Brain microvascular endothelial cell (primary cell): ENCODE data around the gene KHDRBS2.

Source experiments
- DNase-seq: peaks from one replicate; pipeline ENCODE4 v3.0.0-alpha.2; 2020
- H3K27ac ChIP-seq: fragments of 250-450 bp; sonication (Bioruptor Pico); 2 replicates; pipeline ENCODE4 v1.5.1; 2020; ENCODE audit warnings: mild to moderate bottlenecking, moderate library complexity
- H3K27me3 ChIP-seq: fragments of 250-450 bp; sonication (Bioruptor Pico); replicated peaks from 2 replicates; pipeline ENCODE4 v1.5.1; 2020; ENCODE audit warnings: mild to moderate bottlenecking
- H3K36me3 ChIP-seq: fragments of 250-450 bp; sonication (Bioruptor Pico); replicated peaks from 2 replicates; pipeline ENCODE4 v1.5.1; 2020; ENCODE audit warnings: mild to moderate bottlenecking
- H3K4me3 ChIP-seq: 2 replicates; pipeline ENCODE4 v1.5.1; 2011; ENCODE audit warnings: low read depth, mild to moderate bottlenecking, control low read depth, low read length, moderate library complexity
- CTCF ChIP-seq: IDR thresholded peaks from 2 replicates; pipeline ENCODE4 v1.5.1; 2011; ENCODE audit warnings: low read depth, mild to moderate bottlenecking, moderate library complexity, low read length, control low read depth, inconsistent platforms; ENCODE audit errors: missing control alignments
- in situ Hi-C: cut with HindIII; loops from 2 replicates; pipeline ENCODE4 v1.10.0; 2017; ENCODE audit warnings: low sequenced_read_pairs, low pct_ligation_motif_present

Gene KHDRBS2

GRCh38 chr6:62035952-62036351, 250.1 kb downstream of the KHDRBS2 start:
- H3K27ac ChIP-seq, result no peak overlapping the region
- in situ Hi-C loops, result no loop called here
- H3K27me3 ChIP-seq, result no peaks in the 10 kb centered on the region
- DNase-seq, result no peak
- TF ChIP-seq CTCF, result no peak
- H3K4me3 ChIP-seq, result no peak overlapping the region
- H3K36me3 ChIP-seq, result no peaks in the 10 kb centered on the region

DNA sequence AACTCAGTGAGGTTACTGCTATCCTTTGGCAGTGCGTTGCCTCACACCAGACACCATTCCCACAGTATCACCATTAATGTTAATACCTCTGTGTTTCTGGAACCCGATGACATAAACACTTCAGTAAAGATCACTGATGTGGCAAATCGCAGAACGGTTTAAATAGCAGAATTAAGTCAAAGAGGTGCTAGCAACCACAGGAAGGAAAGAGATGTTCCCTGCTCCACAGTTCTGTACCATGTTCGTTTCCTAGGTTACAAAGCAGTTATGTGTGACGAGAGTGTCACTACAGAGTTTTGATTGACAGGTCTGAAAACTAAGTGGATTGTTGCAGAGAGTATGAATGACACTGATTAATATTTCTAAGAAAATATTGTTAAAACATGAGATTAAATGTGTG, 272.3 kb downstream of the KHDRBS2 start:
- in situ Hi-C loops, result no loop called here
- Histone ChIP-seq H3K36me3 (no peaks in the 10 kb centered on the region), H3K4me3 (no peak overlapping the region), H3K27me3 (no peaks in the 10 kb centered on the region), H3K27ac (no peak overlapping the region)
- no peak for TF ChIP-seq CTCF
- no peak for DNase-seq

GRCh38 chr6:62009445-62009844, 276.6 kb downstream of the KHDRBS2 start:
- TF ChIP-seq CTCF, result no peak
- no peak overlapping the region for H3K27ac ChIP-seq
- DNase-seq, result no peak
- H3K27me3 ChIP-seq, result no peaks in the 10 kb centered on the region
- in situ Hi-C loops, result no loop called here
- no peaks in the 10 kb centered on the region for H3K36me3 ChIP-seq
- H3K4me3 ChIP-seq, result no peak overlapping the region

DNA sequence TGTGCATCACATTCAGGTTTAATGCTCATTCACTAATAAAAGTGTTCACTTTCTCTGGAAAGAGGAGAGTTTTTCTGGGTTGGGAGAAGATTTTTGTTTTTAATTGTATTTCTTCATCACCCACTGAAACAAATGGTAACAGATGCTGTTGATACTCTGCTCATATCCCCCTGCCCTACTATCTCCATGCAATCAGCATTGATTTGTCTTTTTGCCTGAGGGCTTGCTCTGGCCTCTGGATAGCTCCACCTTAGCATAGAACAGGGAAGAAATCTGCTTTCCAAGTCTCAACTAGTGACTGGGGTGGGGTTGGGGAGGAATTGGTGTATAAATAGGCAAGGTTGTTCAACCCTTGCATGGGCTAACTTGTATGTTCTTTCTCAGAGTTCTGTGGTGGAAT, 296.4 kb downstream of the KHDRBS2 start:
- Histone ChIP-seq H3K27me3 (no peaks in the 10 kb centered on the region), H3K4me3 (no peak overlapping the region), H3K36me3 (no peaks in the 10 kb centered on the region), H3K27ac (no peak overlapping the region)
- in situ Hi-C loops, result no loop called here
- no peak for TF ChIP-seq CTCF
- DNase-seq, result no peak

GRCh38 chr6:61980622-61981021, 305.4 kb downstream of the KHDRBS2 start:
- Histone ChIP-seq H3K27ac (no peak overlapping the region), H3K27me3 (no peaks in the 10 kb centered on the region), H3K4me3 (no peak overlapping the region), H3K36me3 (no peaks in the 10 kb centered on the region)
- DNase-seq, result no peak
- no peak for TF ChIP-seq CTCF
- in situ Hi-C loops, result no loop called here

DNA sequence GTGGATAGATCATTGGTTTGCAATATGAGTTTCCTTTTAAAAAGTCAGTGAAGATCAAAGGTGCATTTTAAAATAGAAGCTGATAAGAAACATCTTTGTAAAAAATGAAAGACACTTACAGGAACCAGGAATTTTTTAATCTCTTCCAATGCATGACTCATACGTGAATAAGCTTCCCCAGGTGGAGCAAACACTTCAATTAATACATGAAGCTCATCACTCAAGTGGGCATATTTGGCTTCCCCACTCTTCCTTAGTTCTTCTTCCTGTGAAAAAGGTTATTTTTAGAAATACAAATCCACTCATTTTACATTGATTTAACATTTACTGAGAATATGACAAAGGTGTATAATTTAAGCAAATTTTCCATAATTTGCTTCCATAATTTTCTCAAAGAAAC, 308.1 kb downstream of the KHDRBS2 start:
- H3K36me3 ChIP-seq, result no peaks in the 10 kb centered on the region
- TF ChIP-seq CTCF, result no peak
- in situ Hi-C loops, result no loop called here

More for the DNA sequence above, 308.1 kb downstream of the KHDRBS2 start:
- no peak overlapping the region for H3K4me3 ChIP-seq
- H3K27me3 ChIP-seq, result no peaks in the 10 kb centered on the region
- DNase-seq, result no peak
- no peak overlapping the region for H3K27ac ChIP-seq
